Activated CD8-positive, alpha-beta memory T cell treated with anti-CD3 and anti-CD28 coated beads for 36 hours (primary cell): ENCODE data around the gene CRYAB. TPM values are rescaled to one million over a fixed set of nuclear protein-coding genes. Genes with fewer than 3 reads are reported as not detected.
"Not testable (repeated sequence)": the region's sequence is repeated elsewhere in the genome, so short reads cannot be mapped to it uniquely, and the experiment has no call there.

Source experiments
- CTCF ChIA-PET: fragments of 350-600 bp; sonication (Branson Sonifier 250); formaldehyde crosslinking; loops from one replicate; lab custom pipeline; 2021; ENCODE audit warnings: antibody characterized with exemption; lab: Charles Lee
- POLR2A ChIA-PET: fragments of 350-600 bp; sonication (Branson Sonifier 250); formaldehyde crosslinking; loops from one replicate; lab custom pipeline; 2021; ENCODE audit warnings: antibody characterized with exemption; lab: Charles Lee
- total RNA-seq, 2 experiments: library from RNA; stranded (reverse); gene quantifications; one replicate each; pipeline ENCODE4 v1.2.3, GENCODE V29; 2021

CRYAB gene
- total RNA-seq, 2 experiments from 2014 or later: not detected

- ChIA-PET POLR2A (interaction anchor here (0.6 kb wide), 1 partner anchor 46 kb away, joined by 6 read pairs; no protein-coding TSS in a partner anchor), CTCF (no interaction called here)
These were observed 6.2 kb upstream of the CRYAB start for GRCh38 chr11:111917788-111918187.

- CTCF ChIA-PET: no interaction called here
- POLR2A ChIA-PET: interaction anchor here (0.6 kb wide), 1 partner anchor 46 kb away, joined by 6 read pairs; no protein-coding TSS in a partner anchor
These were observed 5.7 kb upstream of the CRYAB start for GRCh38 chr11:111917312-111917711.

- POLR2A ChIA-PET: no interaction called here
- CTCF ChIA-PET: no interaction called here
These were observed 5.2 kb upstream of the CRYAB start for GRCh38 chr11:111916768-111917167.

- POLR2A ChIA-PET: interaction anchor here (0.7 kb wide), 1 partner anchor 13 kb away, joined by 3 read pairs; no protein-coding TSS in a partner anchor
- CTCF ChIA-PET: interaction anchor here (0.5 to 0.7 kb wide), 2 partner anchors 15 to 18 kb away, joined by 3 to 7 read pairs; no protein-coding TSS in a partner anchor
These were observed 2.4 kb upstream of the CRYAB start for GRCh38 chr11:111913997-111914396.

- CTCF ChIA-PET: interaction anchor here (0.6 kb wide), 1 partner anchor 33 kb away, joined by 3 read pairs; no protein-coding TSS in a partner anchor
These were observed 1.7 kb upstream of the CRYAB start for GRCh38 chr11:111913031-111913861.

GRCh38 chr11:111912535-111912934 lies 965 bp upstream of the CRYAB start, which contains the start of gene HSPB2:
Gene HSPB2, plus strand, starts transcription at chr11:111912734. Its CDS starts 96 bp downstream, at chr11:111912830.
- ChIA-PET POLR2A (no interaction called here), CTCF (no interaction called here)

More at GRCh38 chr11:111913031-111913861, 1.7 kb upstream of the CRYAB start:
- POLR2A ChIA-PET: interaction anchor here (0.7 kb wide), 1 partner anchor 13 kb away, joined by 3 read pairs; no protein-coding TSS in a partner anchor

- CTCF ChIA-PET: no interaction called here
- POLR2A ChIA-PET: no interaction called here
These were observed 651 bp downstream of the CRYAB start for GRCh38 chr11:111910676-111911562.

GRCh38 chr11:111909378-111909777 lies 2.2 kb downstream of the CRYAB start:
- POLR2A ChIA-PET: no interaction called here
- CTCF ChIA-PET: interaction anchor here (0.7 kb wide), 1 partner anchor 73 kb away, joined by 3 read pairs; no protein-coding TSS in a partner anchor

- ChIA-PET POLR2A (no interaction called here), CTCF (interaction anchor here (1.3 kb wide), 1 partner anchor 23 kb away, joined by 3 read pairs; no protein-coding TSS in a partner anchor)
These were observed 2.8 kb downstream of the CRYAB start for GRCh38 chr11:111908639-111909305.

- POLR2A ChIA-PET: no interaction called here
- CTCF ChIA-PET: no interaction called here
These were observed 4.9 kb downstream of the CRYAB start for GRCh38 chr11:111906680-111907079.

- POLR2A ChIA-PET: no interaction called here
- CTCF ChIA-PET: no interaction called here
These were observed 6.2 kb downstream of the CRYAB start for GRCh38 chr11:111905411-111905810.

GRCh38 chr11:111886844-111887243 lies 24.7 kb downstream of the CRYAB start:
- ChIA-PET POLR2A (no interaction called here), CTCF (no interaction called here)

GRCh38 chr11:111886032-111886431 lies 25.5 kb downstream of the CRYAB start:
- POLR2A ChIA-PET: no interaction called here
- CTCF ChIA-PET: interaction anchor here (0.6 kb wide), 1 partner anchor 96 kb away, joined by 3 read pairs; no protein-coding TSS in a partner anchor

GRCh38 chr11:111885053-111885452 lies 26.5 kb downstream of the CRYAB start:
- POLR2A ChIA-PET, CTCF ChIA-PET: not testable (repeated sequence)

GRCh38 chr11:111882202-111882601 lies 29.4 kb downstream of the CRYAB start:
- ChIA-PET POLR2A (no interaction called here), CTCF (interaction anchor here (1.0 kb wide), 1 partner anchor 44 kb away, joined by 3 read pairs; no protein-coding TSS in a partner anchor)

- POLR2A ChIA-PET: interaction anchor here (0.6 kb wide), 1 partner anchor 47 kb away, joined by 3 read pairs; no protein-coding TSS in a partner anchor
- CTCF ChIA-PET: interaction anchor here (0.5 to 0.6 kb wide), 2 partner anchors 34 to 282 kb away, joined by 3 read pairs; no protein-coding TSS in a partner anchor
These were observed 32.0 kb downstream of the CRYAB start for GRCh38 chr11:111879637-111879960.

- CTCF ChIA-PET: no interaction called here
- POLR2A ChIA-PET: interaction anchor here (1.2 kb wide), 1 partner anchor 10 kb away, joined by 5 read pairs; no protein-coding TSS in a partner anchor
These were observed 32.5 kb downstream of the CRYAB start, which contains the start of the genes CFAP68 and FDXACB1 for GRCh38 chr11:111878849-111879636. Gene CFAP68, plus strand, starts transcription at chr11:111879541. Its CDS starts 20 bp downstream, at chr11:111879561. Gene FDXACB1, minus strand, starts transcription at chr11:111879165. Its CDS starts 33 bp downstream, at chr11:111879132.
